Right lung (tissue), 5 donors: ENCODE measurements around the gene NRK. TPM values are rescaled to one million over a fixed set of nuclear protein-coding genes. Genes with fewer than 3 reads are reported as not detected.
"Not testable (repeated sequence)": the region's sequence is repeated elsewhere in the genome, so short reads cannot be mapped to it uniquely, and the experiment has no call there.

Experiments
- DNase-seq, 2 donors: peaks; one replicate each; pipeline ENCODE4 v3.0.0-alpha.2; 2013
- polyA plus RNA-seq, 5 donors: library from polyadenylated mRNA; unstranded; fragments of 120-200 nt; gene quantifications; one replicate each; pipeline versions ENCODE4 v1.2.1 to v1.2.3, GENCODE V29; 2013; ENCODE audit warnings: inconsistent platforms in 1 of 5, low replicate concordance in 1 of 5; ENCODE audit not compliant: insufficient read length in 5 of 5, insufficient read depth in 1 of 5

Gene NRK
- polyA plus RNA-seq, 5 donors = 3.7 to 7.3 (median 4.9) TPM

- DNase-seq = peak in 1 of 2 donors; percentile 2
Measured at GRCh38 chrX:105882581-105883275, 60.4 kb downstream of the NRK start.

- DNase-seq = no peak
Measured at GRCh38 chrX:105894721-105895120, 72.4 kb downstream of the NRK start.

- no peak for DNase-seq
Measured at GRCh38 chrX:105909576-105909975, 87.2 kb downstream of the NRK start.

DNA sequence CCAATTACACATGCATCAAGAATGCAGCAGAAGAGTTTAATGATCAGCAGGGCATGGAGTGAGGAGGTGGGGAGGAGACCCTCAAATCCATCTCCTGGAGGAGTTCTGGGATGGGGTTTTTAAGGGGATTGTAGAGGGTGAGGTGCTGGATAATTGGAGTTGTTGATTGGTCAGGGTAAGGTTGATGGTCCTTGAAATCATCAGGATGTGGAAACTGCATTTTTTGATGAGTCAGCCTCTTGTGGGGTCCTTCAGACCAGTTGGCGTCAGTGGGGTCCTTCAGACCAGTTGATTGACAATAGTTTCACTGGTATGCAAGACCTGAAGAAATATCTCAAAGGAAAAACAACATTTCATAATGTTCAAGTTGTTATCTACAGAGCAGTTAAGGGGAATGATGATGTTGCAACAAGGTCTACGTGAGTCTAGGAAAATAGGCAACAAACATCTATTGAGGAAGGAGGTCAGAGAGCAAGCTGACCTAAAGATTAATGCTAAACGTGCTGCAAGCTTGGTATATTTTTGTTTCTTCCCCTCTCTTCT, 88.3 kb downstream of the NRK start:
- no peak for DNase-seq

GRCh38 chrX:105945266-105945665, 122.9 kb downstream of the NRK start:
- no peak for DNase-seq

- DNase-seq = no peak
Measured at GRCh38 chrX:105969487-105969886, 147.1 kb downstream of the NRK start.

- no peak for DNase-seq
Measured at GRCh38 chrX:105972690-105973386, 150.5 kb downstream of the NRK start.

DNA sequence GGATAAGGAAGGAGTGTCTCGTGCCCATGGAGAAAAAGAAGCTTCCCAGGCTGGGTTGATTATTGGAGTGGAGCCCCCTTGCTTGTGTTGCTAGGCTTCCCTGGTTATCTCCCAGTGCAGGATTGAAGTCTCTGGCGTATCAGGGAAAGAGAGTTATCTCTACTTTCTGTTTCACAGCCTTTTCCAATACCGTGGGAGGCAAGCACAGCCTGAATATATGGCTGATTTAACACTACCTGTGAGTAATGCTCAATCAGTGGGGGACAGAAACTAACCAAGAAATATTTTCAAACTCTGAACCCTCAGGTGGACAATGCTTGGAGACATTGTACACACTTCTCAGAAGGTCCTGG, 151.0 kb downstream of the NRK start:
- no peak for DNase-seq

DNA sequence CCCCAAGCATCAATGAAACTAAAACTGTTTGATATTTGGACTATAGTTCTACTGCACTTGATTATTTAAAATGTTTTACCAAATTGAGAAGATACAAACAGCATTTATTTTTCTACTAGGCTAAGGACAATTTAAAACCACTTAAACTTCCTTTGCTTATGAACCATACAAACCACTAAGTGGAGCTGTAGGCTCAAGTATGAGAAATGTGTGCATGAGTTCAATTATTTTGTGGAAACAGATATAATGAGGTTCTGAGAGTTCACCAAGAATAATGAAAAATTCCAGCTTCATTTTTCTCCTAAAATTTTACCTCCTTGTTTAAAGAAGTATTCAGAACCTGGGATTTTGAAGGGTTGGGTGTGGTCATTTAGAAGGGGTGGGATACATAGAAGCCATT, 153.0 kb downstream of the NRK start:
- peak in 1 of 2 donors; percentile 0 for DNase-seq

DNA sequence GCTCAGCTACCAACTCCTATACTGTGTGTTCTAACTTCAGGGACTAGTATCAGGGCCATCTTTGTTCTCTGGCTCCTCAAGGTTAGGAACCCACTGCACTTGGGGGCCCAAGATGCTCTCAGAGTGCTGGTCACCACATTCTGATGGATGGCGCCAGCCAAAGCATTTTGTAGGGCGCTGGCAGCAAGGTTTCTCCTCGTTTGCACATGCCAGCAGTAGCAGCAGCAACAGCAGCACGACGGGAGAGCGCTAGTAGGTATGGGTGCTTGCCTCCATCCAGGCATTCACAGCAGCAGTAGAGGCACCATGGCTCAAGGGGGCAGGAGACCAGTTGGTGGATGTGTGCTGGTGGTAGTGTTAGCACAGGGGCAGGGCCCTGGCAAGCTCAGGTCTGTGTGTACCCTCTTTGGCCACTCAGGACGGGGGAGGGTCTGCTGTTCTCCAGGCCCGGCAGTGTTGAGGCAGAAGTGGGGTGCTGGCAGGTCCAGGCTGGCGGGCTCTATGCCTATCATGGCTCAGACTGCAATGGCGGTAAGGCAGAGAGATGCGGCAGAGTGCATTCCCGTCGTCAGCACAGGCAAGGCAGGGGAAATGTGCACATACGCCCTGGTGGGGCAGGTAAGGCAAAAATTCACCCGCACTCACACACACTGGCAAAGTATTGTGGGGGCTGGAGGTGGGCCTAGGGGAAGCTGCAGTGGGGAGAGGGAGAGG, 159.6 kb downstream of the NRK start:
- DNase-seq = no peak

DNA sequence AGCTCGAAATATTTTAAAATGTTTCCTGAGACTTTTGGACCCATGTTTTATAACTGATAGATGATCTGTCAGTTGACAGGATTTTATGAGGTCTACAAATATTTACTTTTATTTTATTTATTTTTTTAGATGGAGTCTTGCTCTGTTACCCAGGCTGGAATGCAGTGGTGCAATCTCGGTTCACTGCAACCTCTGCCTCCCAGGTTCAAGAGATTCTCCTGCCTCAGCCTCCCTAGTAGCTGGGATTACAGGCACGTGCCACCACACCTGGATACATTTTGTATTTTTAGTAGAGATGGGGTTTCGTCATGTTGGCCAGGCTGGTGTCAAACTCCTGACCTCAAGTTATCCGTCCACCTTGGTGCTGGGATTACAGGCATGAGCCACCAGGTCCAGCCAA, 166.1 kb downstream of the NRK start:
- not testable (repeated sequence) for DNase-seq

DNA sequence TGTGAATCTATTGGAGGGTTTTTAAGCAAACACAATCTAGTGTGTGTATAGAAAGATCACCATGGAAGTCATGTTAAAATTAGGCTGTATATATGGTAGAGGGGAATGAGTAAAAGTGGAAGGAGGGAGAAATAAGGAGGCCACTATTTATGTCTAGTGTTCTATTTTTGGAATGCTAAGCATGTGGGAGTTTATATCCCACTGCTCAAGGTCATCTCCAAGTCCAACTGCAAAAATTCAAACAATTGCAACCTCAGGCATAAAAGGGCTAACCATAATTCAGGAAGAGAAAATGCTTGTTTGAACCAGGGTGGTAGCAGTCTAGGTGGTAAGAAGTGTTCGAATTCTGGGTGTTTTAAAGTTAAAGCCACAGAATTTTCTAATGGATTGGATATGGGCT, 177.0 kb downstream of the NRK start:
- DNase-seq = no peak

DNA sequence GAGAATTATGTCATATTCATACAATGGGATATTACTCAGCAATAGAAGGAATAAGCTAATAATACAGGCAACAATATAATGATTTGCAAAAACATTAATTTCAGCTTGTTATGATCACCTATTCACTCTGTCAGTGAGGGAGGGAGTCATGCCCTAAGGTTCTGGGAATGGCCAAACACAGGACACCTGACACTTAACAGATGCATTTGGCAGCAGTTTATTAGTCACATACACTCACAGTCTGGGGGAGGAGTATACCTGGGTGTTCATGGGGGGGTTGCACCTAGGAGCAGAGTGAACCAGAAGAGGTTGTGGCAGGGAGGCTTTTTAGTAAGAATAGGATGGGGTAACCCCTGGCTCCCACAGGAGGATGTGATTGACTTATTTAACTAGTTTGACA, 177.9 kb downstream of the NRK start:
- DNase-seq = no peak

GRCh38 chrX:106000609-106001008, 178.3 kb downstream of the NRK start:
- not testable (repeated sequence) for DNase-seq

DNA sequence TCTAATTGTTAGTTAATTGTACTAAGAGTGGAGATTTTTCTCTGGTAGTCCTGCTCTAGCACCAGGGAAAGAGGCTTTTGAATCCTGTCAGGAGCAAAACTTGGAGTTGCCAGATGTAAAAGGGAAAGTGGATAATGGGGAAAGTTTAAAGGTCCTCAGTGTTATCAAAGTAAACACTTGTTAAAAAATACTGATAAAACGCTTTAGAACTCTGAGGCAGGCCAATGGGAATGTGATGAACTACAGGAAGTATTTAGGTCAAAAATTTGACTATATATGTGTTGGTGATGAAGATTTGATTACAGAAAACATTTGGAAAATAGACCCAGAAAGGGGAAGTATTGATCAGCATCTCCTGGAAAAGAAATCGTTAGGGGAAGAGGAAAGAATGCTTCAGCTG, 183.3 kb downstream of the NRK start:
- DNase-seq = no peak

DNA sequence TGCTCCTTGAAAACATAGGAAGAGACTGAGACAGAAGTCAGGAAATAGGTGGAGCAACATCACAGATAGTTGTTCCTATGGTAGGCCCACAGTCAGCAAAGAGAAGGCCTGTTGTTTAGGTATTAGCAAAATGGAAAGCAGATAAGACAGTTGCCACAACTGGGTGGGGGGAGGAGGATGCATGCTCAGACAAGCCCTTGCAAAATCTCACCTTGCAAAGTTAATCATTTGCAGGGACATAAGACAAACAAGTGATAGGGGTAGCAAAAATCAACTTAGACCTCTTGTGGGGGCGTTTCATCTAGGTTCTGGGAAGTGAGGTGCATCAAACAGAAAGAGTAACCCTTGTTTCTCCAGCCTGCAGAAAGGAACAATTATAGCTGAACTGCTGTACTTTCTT, 185.5 kb downstream of the NRK start:
- no peak for DNase-seq

Other genes starting within 250 kb of the NRK start
- under 1 TPM in 1 of 5 donors, not detected in 4; 0.51 TPM for gene SERPINA7, start 216.2 kb downstream of the NRK start, polyA plus RNA-seq